HG03196 (cell line): ENCODE measurements around the gene C10orf95.
"Not testable (repeated sequence)": the region's sequence is repeated elsewhere in the genome, so short reads cannot be mapped to it uniquely, and the experiment has no call there.

Source experiments
- ATAC-seq: cut with Tn5 transposase; IDR thresholded peaks from one replicate; pipeline ENCODE4 v1.9.1; 2021; ENCODE audit not compliant: unreplicated experiment

Gene C10orf95

GRCh38 chr10:102451105-102451969 lies at the start of gene C10orf95:
C10orf95 (minus strand) TSS chr10:102451543; CDS start chr10:102451093, 450 bp downstream.
- no peak for ATAC-seq

- ATAC-seq, result not testable (repeated sequence)
These were observed 49.3 kb upstream of the C10orf95 start for GRCh38 chr10:102500686-102501085.

GRCh38 chr10:102499356-102499755 lies 48.0 kb upstream of the C10orf95 start:
- no peak for ATAC-seq

- ATAC-seq, result no peak
These were observed 46.2 kb upstream of the C10orf95 start for GRCh38 chr10:102497545-102497944.

GRCh38 chr10:102493771-102494170 lies 42.4 kb upstream of the C10orf95 start:
- ATAC-seq, result no peak

GRCh38 chr10:102492983-102493382 lies 41.6 kb upstream of the C10orf95 start:
- ATAC-seq, result no peak

- no peak for ATAC-seq
These were observed 41.1 kb upstream of the C10orf95 start for GRCh38 chr10:102492344-102492939.

- ATAC-seq, result no peak
These were observed 39.8 kb upstream of the C10orf95 start for GRCh38 chr10:102491136-102491535.

GRCh38 chr10:102485093-102485784 lies 33.9 kb upstream of the C10orf95 start:
- ATAC-seq, result no peak

GRCh38 chr10:102484021-102484420 lies 32.7 kb upstream of the C10orf95 start:
- no peak for ATAC-seq

- no peak for ATAC-seq
These were observed 29.1 kb upstream of the C10orf95 start for GRCh38 chr10:102480396-102480795.

GRCh38 chr10:102479651-102480050 lies 28.3 kb upstream of the C10orf95 start:
- ATAC-seq, result no peak

GRCh38 chr10:102476466-102477141 lies 25.3 kb upstream of the C10orf95 start:
- no peak for ATAC-seq

GRCh38 chr10:102475451-102476040 lies 24.2 kb upstream of the C10orf95 start:
- ATAC-seq, result no peak

- ATAC-seq, result no peak
These were observed 22.3 kb upstream of the C10orf95 start for GRCh38 chr10:102473445-102474331.

- ATAC-seq, result no peak
These were observed 19.5 kb upstream of the C10orf95 start for GRCh38 chr10:102470579-102471546.

GRCh38 chr10:102468683-102469082 lies 17.3 kb upstream of the C10orf95 start:
- ATAC-seq, result no peak

GRCh38 chr10:102467971-102468438 lies 16.7 kb upstream of the C10orf95 start:
- ATAC-seq, result no peak

GRCh38 chr10:102467318-102467717 lies 16.0 kb upstream of the C10orf95 start:
- no peak for ATAC-seq
